HG03064 (cell line): ENCODE measurements around the gene PLEKHA7.
"Not testable (repeated sequence)": the region's sequence is repeated elsewhere in the genome, so short reads cannot be mapped to it uniquely, and the experiment has no call there.

Experiments used
- ATAC-seq: cut with Tn5 transposase; IDR thresholded peaks from one replicate; pipeline ENCODE4 v1.9.1; 2021; ENCODE audit warnings: low read depth; ENCODE audit not compliant: unreplicated experiment

The PLEKHA7 gene

GRCh38 chr11:16921668-16922067, 92.5 kb downstream of the PLEKHA7 start:
- no peak for ATAC-seq

DNA sequence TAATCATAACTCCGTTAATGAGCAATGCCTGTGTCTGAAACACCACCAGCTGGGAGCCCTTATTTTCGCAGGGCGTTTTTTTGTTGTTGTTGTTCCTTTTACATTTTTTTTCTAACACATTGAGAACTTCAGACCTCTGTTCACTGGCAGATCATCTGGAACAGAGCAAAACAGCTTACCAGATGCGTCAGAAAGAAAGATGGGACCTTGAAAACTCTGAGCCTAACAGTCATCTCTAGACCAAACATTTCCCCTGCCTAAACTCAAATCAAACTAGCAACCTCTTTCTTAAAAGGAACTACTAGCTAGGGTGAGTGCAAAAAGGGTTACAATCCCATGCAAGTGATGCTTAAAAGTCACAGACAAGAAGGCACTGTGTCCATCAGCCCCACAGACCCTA, 93.2 kb downstream of the PLEKHA7 start:
- ATAC-seq, result no peak

DNA sequence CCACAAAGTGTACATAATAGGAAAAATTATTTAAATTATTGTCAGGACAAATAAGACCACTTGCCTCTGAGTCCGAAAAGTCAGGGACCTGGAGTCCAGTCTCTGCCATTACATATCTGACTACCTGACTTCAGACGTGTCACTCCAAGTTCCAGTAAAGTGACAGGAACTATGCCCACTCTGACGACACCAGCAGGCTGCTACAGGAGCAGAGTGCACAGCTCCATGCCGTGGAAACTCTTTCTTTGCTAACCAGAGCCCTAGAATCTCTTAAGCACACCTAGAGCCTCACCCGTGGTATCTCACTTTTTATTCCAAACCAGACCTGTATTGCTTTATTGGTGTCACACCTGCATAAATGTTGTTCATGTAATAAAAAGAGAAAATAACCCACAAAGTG, 93.7 kb downstream of the PLEKHA7 start:
- ATAC-seq, result no peak

DNA sequence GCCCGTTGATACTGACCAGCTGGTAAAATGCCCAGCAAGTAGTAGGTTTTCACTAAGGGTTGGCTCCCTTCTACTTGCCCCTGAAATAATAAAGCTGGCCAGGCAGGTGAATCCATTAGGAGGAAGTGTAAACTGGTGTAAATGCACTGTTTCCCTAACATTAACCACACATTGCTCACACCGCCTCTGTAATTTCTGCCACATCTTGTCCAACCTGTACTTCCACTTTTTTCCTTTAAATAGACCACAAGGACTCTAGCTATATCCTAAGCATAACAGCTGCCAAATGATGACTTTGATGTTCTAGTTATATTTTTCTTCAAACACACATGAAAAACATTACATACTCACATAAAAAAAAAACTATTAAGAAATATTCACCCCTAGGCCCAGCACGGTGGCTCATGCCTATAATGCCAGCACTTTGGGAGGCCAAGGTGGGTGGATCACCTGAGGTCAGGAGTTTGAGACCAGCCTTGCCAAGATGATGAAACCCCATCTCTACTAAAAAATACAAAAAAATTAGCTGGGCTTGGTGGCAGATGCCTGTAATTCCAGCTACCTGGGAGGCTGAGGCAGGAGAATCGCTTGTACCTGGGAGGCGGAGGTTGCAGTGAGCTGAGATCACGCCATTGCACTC, 95.6 kb downstream of the PLEKHA7 start:
- not testable (repeated sequence) for ATAC-seq

- ATAC-seq, result no peak
These were observed 96.3 kb downstream of the PLEKHA7 start for GRCh38 chr11:16917941-16918340.

GRCh38 chr11:16912692-16913111, 101.5 kb downstream of the PLEKHA7 start:
- ATAC-seq, result no peak

GRCh38 chr11:16911658-16912057, 102.6 kb downstream of the PLEKHA7 start:
- no peak for ATAC-seq

- ATAC-seq, result no peak
These were observed 103.0 kb downstream of the PLEKHA7 start for GRCh38 chr11:16911186-16911585.

GRCh38 chr11:16909359-16910035, 104.7 kb downstream of the PLEKHA7 start:
- peak; percentile 81 for ATAC-seq

- no peak for ATAC-seq
These were observed 108.8 kb downstream of the PLEKHA7 start for GRCh38 chr11:16905375-16905774.

GRCh38 chr11:16904761-16905160, 109.5 kb downstream of the PLEKHA7 start:
- ATAC-seq, result not testable (repeated sequence)

- peak; percentile 75 for ATAC-seq
These were observed 111.3 kb downstream of the PLEKHA7 start for GRCh38 chr11:16902781-16903378.

DNA sequence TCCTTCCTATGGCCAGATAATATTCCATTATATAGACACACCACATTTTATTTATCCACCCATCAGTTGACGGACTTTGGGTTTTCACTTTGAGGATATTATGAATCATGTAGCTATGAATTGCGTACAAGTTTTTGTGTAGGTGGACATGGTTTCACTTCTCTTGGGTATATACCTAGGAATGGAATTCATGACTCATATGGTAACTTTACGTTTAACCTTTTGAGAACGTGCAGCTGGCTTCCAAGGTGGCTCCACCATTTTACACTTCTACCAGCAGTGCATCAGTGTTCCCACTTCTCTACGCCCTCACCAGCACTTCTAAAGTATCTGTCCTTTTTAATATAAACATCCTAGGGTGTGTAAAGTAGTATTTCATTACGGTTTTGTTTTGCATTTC, 112.0 kb downstream of the PLEKHA7 start:
- ATAC-seq, result peak; percentile 70

- no peak for ATAC-seq
These were observed 113.7 kb downstream of the PLEKHA7 start for GRCh38 chr11:16900491-16900890.

DNA sequence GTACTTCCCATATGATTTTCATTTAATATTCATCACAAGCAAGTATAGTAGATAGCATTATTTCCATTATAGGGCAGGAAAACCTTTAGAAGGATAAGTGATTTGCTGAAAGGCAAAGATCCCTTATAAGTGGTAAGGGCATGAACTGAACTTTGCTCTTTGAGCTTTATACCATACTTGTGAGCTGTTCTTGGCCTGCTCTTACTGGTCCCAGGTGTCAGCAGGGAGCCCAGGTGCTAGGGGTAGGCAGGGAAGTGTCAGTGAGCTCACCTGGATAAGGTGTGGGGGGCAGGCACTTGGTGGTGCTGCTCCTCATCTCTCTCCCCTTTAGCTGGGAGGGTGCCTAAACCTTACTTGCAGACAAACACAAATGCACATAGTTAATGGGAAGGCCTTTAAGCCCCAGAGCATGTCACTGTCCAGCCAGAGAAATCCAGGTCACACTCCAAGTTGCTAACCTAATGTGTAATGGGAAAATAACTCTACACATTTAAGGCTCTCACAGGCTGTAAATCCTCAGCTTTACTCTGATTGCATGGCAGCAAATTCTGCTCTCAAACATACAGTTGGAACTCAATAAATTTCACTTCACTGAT, 114.4 kb downstream of the PLEKHA7 start:
- ATAC-seq, result no peak

GRCh38 chr11:16898274-16898985, 115.8 kb downstream of the PLEKHA7 start:
- ATAC-seq, result no peak

DNA sequence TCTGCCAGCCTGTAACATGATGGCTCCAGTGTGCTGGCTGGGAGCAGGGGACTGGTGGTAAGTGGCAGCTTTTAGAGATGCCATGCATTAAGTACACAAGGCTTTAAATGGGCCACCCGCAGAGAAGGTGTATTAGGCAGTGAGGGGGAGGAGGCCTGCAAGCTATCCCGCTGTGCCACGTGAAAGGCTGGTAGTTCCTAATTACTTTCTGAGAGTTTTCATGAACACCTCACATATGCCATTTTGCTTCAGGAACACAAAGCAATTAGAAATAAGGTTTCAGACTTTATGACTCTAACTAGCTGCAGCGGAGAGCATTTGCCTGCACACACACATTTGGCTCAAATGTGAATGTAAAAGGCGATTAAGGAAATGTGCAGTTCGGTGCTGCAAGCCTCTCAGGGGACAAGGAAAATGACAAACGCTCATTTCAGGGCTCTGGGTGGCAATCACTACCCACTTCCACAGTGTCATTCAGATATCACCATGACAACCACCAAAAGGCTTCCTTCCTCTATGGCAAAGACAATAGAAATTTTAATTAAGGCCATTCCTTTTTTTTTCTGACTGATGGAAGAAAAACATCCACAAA, 116.6 kb downstream of the PLEKHA7 start:
- ATAC-seq, result no peak

DNA sequence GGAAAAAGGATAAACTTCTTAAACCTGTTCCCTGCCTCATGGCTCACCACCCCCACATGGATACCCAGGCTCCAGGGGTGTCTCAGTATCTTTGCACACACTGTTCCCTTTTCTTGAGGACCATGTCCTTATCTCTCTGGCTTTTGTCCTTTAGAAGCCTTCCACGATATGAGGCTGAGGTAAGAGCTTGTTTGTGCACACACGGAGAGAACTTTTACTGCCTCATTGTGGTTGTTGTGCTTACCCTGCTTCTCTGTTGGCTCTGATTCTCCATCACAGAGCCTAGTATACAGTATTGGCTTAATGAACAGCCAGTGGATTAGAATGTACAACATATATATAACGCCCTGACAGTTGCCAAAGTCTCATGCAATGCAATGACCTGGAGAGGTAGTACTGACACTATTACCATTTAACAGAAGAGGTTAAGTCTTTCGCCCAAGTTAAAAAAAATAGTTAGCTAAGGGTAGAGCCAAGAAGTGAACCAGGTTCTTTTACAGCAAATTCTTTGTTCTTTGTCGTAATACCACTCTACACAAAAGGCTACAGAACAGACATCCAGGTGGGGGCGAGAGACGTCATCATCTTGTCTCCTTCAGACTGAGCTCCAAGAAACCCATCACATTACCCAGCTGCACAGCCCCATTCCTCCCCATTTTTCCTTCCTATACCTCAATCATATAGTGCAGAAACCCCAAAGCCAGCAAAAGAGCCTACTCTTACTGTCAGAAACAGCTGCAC, 117.3 kb downstream of the PLEKHA7 start:
- ATAC-seq, result no peak

DNA sequence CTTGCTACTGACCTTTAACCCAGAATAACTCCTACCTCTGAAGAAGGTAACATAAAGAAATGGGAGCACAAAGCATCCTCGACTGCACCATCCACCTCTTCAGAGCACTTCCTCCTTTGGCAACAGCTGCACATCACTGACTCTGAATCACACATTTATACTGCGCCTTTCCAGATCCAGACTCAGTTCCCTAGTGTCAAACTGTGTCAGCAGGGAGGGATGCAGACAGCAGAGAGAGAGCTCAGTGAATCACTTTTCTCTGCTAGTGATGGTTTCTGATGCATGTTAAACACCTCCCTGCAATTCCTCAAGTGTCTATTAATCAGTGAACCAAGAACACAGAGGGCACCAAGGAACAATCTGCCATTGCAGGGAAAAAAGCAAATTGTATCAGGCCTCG, 118.9 kb downstream of the PLEKHA7 start:
- no peak for ATAC-seq
